ENCODE results near the gene LRRTM4. TPM values are rescaled to one million over a fixed set of nuclear protein-coding genes. Genes with fewer than 3 reads are reported as not detected.

The LRRTM4 gene
- total RNA-seq, 2 donors from 2014 or later = 0.24 TPM; not detected in 1

GRCh38 chr2:77363277-77363676, 158.9 kb downstream of the LRRTM4 start:
- DNase-seq (ENCODE audit: low spot score) = no peak
- Histone ChIP-seq H3K9me3 (no peaks in the 10 kb centered on the region), H3K36me3 (no peaks in the 10 kb centered on the region), H3K27ac (no peak overlapping the region), H3K4me1 (no peaks in the 10 kb centered on the region), H3K4me3 (no peak overlapping the region), H3K27me3 (no peaks in the 10 kb centered on the region)
- TF ChIP-seq CTCF (IDR thresholded peaks at IDR 0.05) = no peak

GRCh38 chr2:77348821-77349220, 173.4 kb downstream of the LRRTM4 start:
- H3K36me3 ChIP-seq = no peaks in the 10 kb centered on the region
- no peaks in the 10 kb centered on the region for H3K27me3 ChIP-seq
- H3K27ac ChIP-seq = no peak overlapping the region
- TF ChIP-seq CTCF (IDR thresholded peaks at IDR 0.05) = no peak
- peaks cover 0 to 10% of the 10 kb centered on the region in 2 donors for H3K9me3 ChIP-seq
- no peaks in the 10 kb centered on the region for H3K4me1 ChIP-seq
- no peak for DNase-seq (ENCODE audit: low spot score)
- H3K4me3 ChIP-seq = no peak overlapping the region

- Histone ChIP-seq H3K36me3 (no peaks in the 10 kb centered on the region), H3K9me3 (peaks cover 0 to 8% of the 10 kb centered on the region in 2 donors), H3K4me3 (no peak overlapping the region), H3K27me3 (no peaks in the 10 kb centered on the region), H3K27ac (no peak overlapping the region), H3K4me1 (no peaks in the 10 kb centered on the region)
- no peak for TF ChIP-seq CTCF (IDR thresholded peaks at IDR 0.05)
- DNase-seq (ENCODE audit: low spot score) = no peak
Measured at GRCh38 chr2:77336013-77336412, 186.2 kb downstream of the LRRTM4 start.

- Histone ChIP-seq H3K36me3 (no peaks in the 10 kb centered on the region), H3K9me3 (peaks cover 0 to 5% of the 10 kb centered on the region in 2 donors), H3K27ac (no peak overlapping the region), H3K4me1 (no peaks in the 10 kb centered on the region), H3K4me3 (no peak overlapping the region), H3K27me3 (no peaks in the 10 kb centered on the region)
- no peak for TF ChIP-seq CTCF (IDR thresholded peaks at IDR 0.05)
- no peak for DNase-seq (ENCODE audit: low spot score)
Measured at GRCh38 chr2:77328134-77328931, 193.8 kb downstream of the LRRTM4 start.

- Histone ChIP-seq H3K27me3 (no peaks in the 10 kb centered on the region), H3K27ac (no peak overlapping the region), H3K9me3 (no peaks in the 10 kb centered on the region), H3K4me3 (no peak overlapping the region), H3K36me3 (no peaks in the 10 kb centered on the region), H3K4me1 (no peaks in the 10 kb centered on the region)
- no peak for DNase-seq (ENCODE audit: low spot score)
- TF ChIP-seq CTCF (IDR thresholded peaks at IDR 0.05) = no peak
Measured at GRCh38 chr2:77325395-77325794, 196.8 kb downstream of the LRRTM4 start.

- TF ChIP-seq CTCF (IDR thresholded peaks at IDR 0.05) = no peak
- Histone ChIP-seq H3K9me3 (no peaks in the 10 kb centered on the region), H3K4me1 (no peaks in the 10 kb centered on the region), H3K27ac (no peak overlapping the region), H3K4me3 (no peak overlapping the region), H3K36me3 (no peaks in the 10 kb centered on the region), H3K27me3 (no peaks in the 10 kb centered on the region)
- DNase-seq (ENCODE audit: low spot score) = no peak
Measured at GRCh38 chr2:77322431-77322830, 199.7 kb downstream of the LRRTM4 start.

Measured in right atrium auricular region (tissue), 2 donors.